Astrocyte (in vitro differentiated cells and primary cell): ENCODE measurements around the gene TGFB1I1. TPM values are rescaled to one million over a fixed set of nuclear protein-coding genes. Genes with fewer than 3 reads are reported as not detected.
"Not testable (repeated sequence)": the region's sequence is repeated elsewhere in the genome, so short reads cannot be mapped to it uniquely, and the experiment has no call there.

Experiments used
- DNase-seq: peaks from one replicate; pipeline ENCODE4 v3.0.0-alpha.2; 2010; ENCODE audit warnings: low read depth
- FAIRE-seq: peaks from 2 replicates; lab custom pipeline; 2011; peaks lifted over from hg19 to GRCh38; lab: Jason Lieb, UNC
- H2AFZ ChIP-seq: 2 replicates; pipeline ENCODE4 v1.6.0; 2012; ENCODE audit warnings: low read depth, low read length, inconsistent platforms
- H3K27ac ChIP-seq: 2 replicates; pipeline ENCODE4 v1.5.1; 2011; ENCODE audit warnings: low read depth, low read length, inconsistent platforms
- H3K27me3 ChIP-seq: 2 replicates; pipeline ENCODE4 v1.6.0; 2011; ENCODE audit warnings: low read length, inconsistent platforms; ENCODE audit not compliant: insufficient read depth
- H3K36me3 ChIP-seq: 2 replicates; pipeline ENCODE4 v1.5.1; 2011; ENCODE audit warnings: low read length, inconsistent platforms; ENCODE audit not compliant: insufficient read depth
- H3K4me1 ChIP-seq: 2 replicates; pipeline ENCODE4 v1.5.1; 2011; ENCODE audit warnings: low read length, inconsistent platforms; ENCODE audit not compliant: insufficient read depth
- H3K4me2 ChIP-seq: 2 replicates; pipeline ENCODE4 v1.6.0; 2012; ENCODE audit warnings: low read length, inconsistent platforms
- H3K4me3 ChIP-seq: 2 replicates; pipeline ENCODE4 v1.5.1; 2011; ENCODE audit warnings: low read depth, mild to moderate bottlenecking, low read length, inconsistent platforms; ENCODE audit not compliant: insufficient read depth
- H3K79me2 ChIP-seq: 2 replicates; pipeline ENCODE4 v1.6.0; 2012; ENCODE audit warnings: mild to moderate bottlenecking, low read length, inconsistent platforms; ENCODE audit not compliant: insufficient read depth
- H3K9ac ChIP-seq: 2 replicates; pipeline ENCODE4 v1.6.0; 2012; ENCODE audit warnings: mild to moderate bottlenecking, low read length, inconsistent platforms
- H3K9me3 ChIP-seq: 2 replicates; pipeline ENCODE4 v1.5.1; 2012; ENCODE audit warnings: low read depth, mild to moderate bottlenecking, low read length, inconsistent platforms; ENCODE audit not compliant: insufficient read depth
- H4K20me1 ChIP-seq: 2 replicates; pipeline ENCODE4 v1.6.0; 2012; ENCODE audit warnings: low read length, inconsistent platforms; ENCODE audit not compliant: insufficient read depth
- H3K27ac Mint-ChIP-seq: one replicate; pipeline ENCODE4 v1.8.0; 2021; ENCODE audit warnings: mild to moderate bottlenecking, mixed read lengths; ENCODE audit not compliant: unreplicated experiment
- H3K27me3 Mint-ChIP-seq: one replicate; pipeline ENCODE4 v1.8.0; 2021; ENCODE audit warnings: low read depth, mixed read lengths; ENCODE audit not compliant: unreplicated experiment
- H3K36me3 Mint-ChIP-seq: one replicate; pipeline ENCODE4 v1.8.0; 2021; ENCODE audit warnings: low read depth, mixed read lengths; ENCODE audit not compliant: unreplicated experiment
- H3K4me1 Mint-ChIP-seq: one replicate; pipeline ENCODE4 v1.8.0; 2021; ENCODE audit warnings: low read depth, mixed read lengths; ENCODE audit not compliant: unreplicated experiment
- H3K4me3 Mint-ChIP-seq: one replicate; pipeline ENCODE4 v1.8.0; 2021; ENCODE audit warnings: mild to moderate bottlenecking, moderate library complexity, mixed read lengths; ENCODE audit not compliant: unreplicated experiment
- H3K9me3 Mint-ChIP-seq: one replicate; pipeline ENCODE4 v1.8.0; 2021; ENCODE audit warnings: mild to moderate bottlenecking, mixed read lengths; ENCODE audit not compliant: unreplicated experiment
- CTCF ChIP-seq: IDR thresholded peaks from 2 replicates; pipeline ENCODE4 v1.5.1; 2011; ENCODE audit warnings: low read depth, mild to moderate bottlenecking, inconsistent platforms, low read length, moderate library complexity; ENCODE audit not compliant: insufficient read depth
- EZH2 ChIP-seq: IDR thresholded peaks from 2 replicates; pipeline ENCODE4 v1.6.1; 2012; ENCODE audit warnings: mild to moderate bottlenecking, low read length, inconsistent platforms; ENCODE audit not compliant: insufficient read depth
- total RNA-seq: library from RNA; stranded (reverse); gene quantifications from 2 replicates; pipeline ENCODE4 v1.2.1, GENCODE V29; 2021

TGFB1I1 gene
- total RNA-seq, 1 donor from 2014 or later: 124 TPM

DNA sequence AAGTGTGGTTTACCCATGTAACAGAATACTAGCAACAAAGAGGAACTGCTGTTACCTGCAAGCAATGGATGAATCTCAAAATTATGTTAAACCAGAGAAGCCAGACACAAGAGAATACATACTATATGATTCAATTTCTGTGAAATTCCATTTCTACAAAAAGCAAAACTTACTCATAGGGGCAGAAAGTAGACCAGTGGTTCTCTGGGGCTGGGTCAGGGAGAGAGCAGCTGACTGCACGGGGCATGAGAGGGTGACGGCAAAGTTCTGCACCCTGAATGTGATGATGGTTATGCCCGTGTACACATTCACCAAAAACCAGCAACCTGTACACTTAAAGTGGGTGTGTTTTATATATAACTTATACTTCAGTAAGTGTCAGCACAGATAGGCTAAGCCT is 32.4 kb upstream of the TGFB1I1 start:
- Mint-ChIP-seq H3K36me3 (no peaks in the 10 kb centered on the region), H3K4me3 (no peak overlapping the region), H3K9me3 (no peaks in the 10 kb centered on the region), H3K27ac (no peak overlapping the region), H3K27me3 (peaks cover 6% of the 10 kb centered on the region), H3K4me1 (no peaks in the 10 kb centered on the region)
- Histone ChIP-seq H3K4me3 (no peak overlapping the region), H3K27me3 (no peaks in the 10 kb centered on the region), H3K79me2 (no peaks in the 10 kb centered on the region), H3K9ac (no peak overlapping the region), H3K27ac (no peak overlapping the region), H3K36me3 (no peaks in the 10 kb centered on the region), H4K20me1 (no peaks in the 10 kb centered on the region), H2AFZ (no peak overlapping the region), H3K9me3 (no peaks in the 10 kb centered on the region), H3K4me1 (no peaks in the 10 kb centered on the region), H3K4me2 (no peak overlapping the region)
- FAIRE-seq: no peak
- TF ChIP-seq EZH2: no peak
- no peak for TF ChIP-seq CTCF
- DNase-seq: no peak

DNA sequence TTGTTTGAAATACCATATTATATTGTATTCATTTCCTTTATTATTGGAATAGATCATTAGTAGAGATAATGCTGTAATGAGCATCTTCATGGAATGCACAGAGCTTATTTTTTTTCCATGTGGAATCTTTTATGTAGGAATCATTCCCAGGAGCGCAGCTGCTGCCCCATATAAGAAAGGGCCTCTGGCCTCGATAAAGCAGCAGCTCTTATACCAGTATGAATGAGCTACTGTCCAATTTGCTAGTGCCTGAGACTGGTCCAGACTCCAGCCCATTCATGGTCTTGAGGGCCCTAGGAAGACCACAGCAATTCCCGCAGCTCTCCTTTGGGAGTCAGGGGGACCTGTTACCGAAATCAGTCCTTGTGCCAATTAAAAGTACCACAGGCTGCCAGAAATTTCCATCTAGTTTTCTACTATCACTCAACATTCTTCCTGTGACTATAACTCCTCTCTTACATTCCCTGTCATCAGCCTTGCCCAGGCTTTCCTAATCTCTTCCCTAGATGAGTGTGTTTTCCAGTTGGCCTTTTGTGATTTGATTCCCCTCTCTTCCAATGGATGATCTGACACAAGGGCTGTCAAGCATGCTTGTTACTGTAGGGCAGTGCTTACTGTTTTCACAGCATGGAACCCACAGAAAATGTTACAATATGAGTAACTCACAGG is 31.3 kb upstream of the TGFB1I1 start:
- no peak overlapping the region for H3K4me3 Mint-ChIP-seq
- no peak overlapping the region for H3K27ac ChIP-seq
- FAIRE-seq: no peak
- H3K79me2 ChIP-seq: no peaks in the 10 kb centered on the region
- no peak overlapping the region for H2AFZ ChIP-seq
- H3K27ac Mint-ChIP-seq: no peak overlapping the region
- H3K27me3 Mint-ChIP-seq: peaks cover 11% of the 10 kb centered on the region
- no peaks in the 10 kb centered on the region for H3K4me1 ChIP-seq
- no peaks in the 10 kb centered on the region for H3K27me3 ChIP-seq
- no peak overlapping the region for H3K4me3 ChIP-seq
- H3K36me3 ChIP-seq: no peaks in the 10 kb centered on the region
- no peak for DNase-seq
- H3K36me3 Mint-ChIP-seq: no peaks in the 10 kb centered on the region
- H3K9me3 ChIP-seq: no peaks in the 10 kb centered on the region
- no peaks in the 10 kb centered on the region for H4K20me1 ChIP-seq
- H3K4me1 Mint-ChIP-seq: no peaks in the 10 kb centered on the region
- no peak overlapping the region for H3K9ac ChIP-seq
- TF ChIP-seq EZH2 (no peak), CTCF (no peak)
- H3K9me3 Mint-ChIP-seq: no peaks in the 10 kb centered on the region
- H3K4me2 ChIP-seq: no peak overlapping the region

DNA sequence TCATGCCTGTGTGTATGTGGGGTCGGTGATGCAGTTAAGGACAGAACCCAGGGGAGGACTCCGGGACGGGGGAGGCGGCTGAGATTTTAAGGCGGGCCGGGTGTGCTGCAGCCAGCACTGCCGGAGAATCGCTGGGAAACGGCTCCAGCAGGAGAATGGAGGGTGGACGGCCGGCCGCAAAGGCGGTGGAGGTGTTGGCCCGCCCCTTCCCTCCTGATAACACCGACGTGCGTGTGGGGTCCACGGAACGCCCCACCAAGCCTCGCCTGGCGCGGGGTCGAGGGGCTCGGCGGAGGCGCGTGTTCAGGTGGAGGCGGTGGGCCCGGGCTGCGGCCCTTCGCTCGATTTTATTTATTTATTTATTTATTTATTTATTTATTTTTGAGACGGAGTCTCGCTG is 30.0 kb upstream of the TGFB1I1 start:
- H3K4me3 Mint-ChIP-seq: peak overlapping the region; percentile 83
- TF ChIP-seq EZH2: no peak
- no peak for TF ChIP-seq CTCF
- no peaks in the 10 kb centered on the region for H3K4me1 Mint-ChIP-seq
- DNase-seq: no peak
- no peaks in the 10 kb centered on the region for H4K20me1 ChIP-seq
- no peaks in the 10 kb centered on the region for H3K9me3 Mint-ChIP-seq
- no peak overlapping the region for H2AFZ ChIP-seq
- H3K9me3 ChIP-seq: no peaks in the 10 kb centered on the region
- peak overlapping the region; percentile 87 for H3K27ac Mint-ChIP-seq
- peak overlapping the region; percentile 98 for H3K4me2 ChIP-seq
- no peaks in the 10 kb centered on the region for H3K27me3 ChIP-seq
- peaks cover 5% of the 10 kb centered on the region for H3K27me3 Mint-ChIP-seq
- H3K79me2 ChIP-seq: no peaks in the 10 kb centered on the region
- no peaks in the 10 kb centered on the region for H3K4me1 ChIP-seq
- no peak for FAIRE-seq
- H3K4me3 ChIP-seq: no peak overlapping the region
- no peaks in the 10 kb centered on the region for H3K36me3 ChIP-seq
- H3K9ac ChIP-seq: no peak overlapping the region
- no peak overlapping the region for H3K27ac ChIP-seq
- H3K36me3 Mint-ChIP-seq: no peaks in the 10 kb centered on the region

DNA sequence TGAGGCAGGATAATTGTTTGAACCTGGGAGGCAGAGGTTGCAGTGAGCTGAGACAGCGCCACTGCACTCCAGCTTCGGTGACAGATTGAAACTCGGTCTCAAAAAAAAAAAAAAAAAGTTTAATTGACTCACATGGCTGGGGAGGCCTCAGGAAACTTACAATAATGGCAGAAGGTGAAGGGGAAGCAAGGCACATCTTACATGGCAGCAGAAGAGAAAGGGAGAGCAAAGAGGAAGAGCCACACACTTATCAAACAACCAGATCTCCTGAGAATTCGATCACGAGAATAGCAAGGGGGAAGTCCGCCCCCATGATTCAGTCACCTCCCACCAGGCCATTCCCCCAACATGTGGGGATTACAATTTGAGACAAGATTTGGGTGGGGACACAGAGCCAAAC is 26.0 kb upstream of the TGFB1I1 start:
- H4K20me1 ChIP-seq, H2AFZ ChIP-seq, H3K36me3 Mint-ChIP-seq, H3K9me3 Mint-ChIP-seq, H3K27ac ChIP-seq, H3K79me2 ChIP-seq, H3K36me3 ChIP-seq, H3K4me1 Mint-ChIP-seq, H3K9me3 ChIP-seq, H3K27me3 Mint-ChIP-seq, FAIRE-seq, H3K27me3 ChIP-seq, H3K4me3 Mint-ChIP-seq, H3K27ac Mint-ChIP-seq, DNase-seq, H3K9ac ChIP-seq, H3K4me3 ChIP-seq, H3K4me1 ChIP-seq, H3K4me2 ChIP-seq: not testable (repeated sequence)
